Smooth muscle cell (in vitro differentiated cells): ENCODE data around the gene APOC1. TPM values are rescaled to one million over a fixed set of nuclear protein-coding genes. Genes with fewer than 3 reads are reported as not detected.
"Not testable (repeated sequence)": the region's sequence is repeated elsewhere in the genome, so short reads cannot be mapped to it uniquely, and the experiment has no call there.

Experiments used
- DNase-seq: peaks from one replicate; lab custom pipeline; 2025; ENCODE audit not compliant: unreplicated experiment; lab: John Stamatoyannopoulos, UW
- H2AFZ ChIP-seq: fragments of 200-600 bp; sonication (generic); 2 replicates; pipeline ENCODE4 v1.6.0; 2016; ENCODE audit warnings: antibody characterized with exemption, low read depth, mild to moderate bottlenecking
- H3F3A ChIP-seq: fragments of 200-600 bp; sonication (generic); 2 replicates; pipeline ENCODE4 v1.6.0; 2017; ENCODE audit warnings: antibody characterized with exemption, low read depth
- H3K27ac ChIP-seq: fragments of 200-600 bp; sonication (generic); 2 replicates; pipeline ENCODE4 v1.5.1; 2016; ENCODE audit warnings: low read depth, mild to moderate bottlenecking
- H3K27me3 ChIP-seq: fragments of 200-600 bp; sonication (generic); 2 replicates; pipeline ENCODE4 v1.6.1; 2016; ENCODE audit warnings: low read depth, mild to moderate bottlenecking
- H3K36me3 ChIP-seq: fragments of 200-600 bp; sonication (generic); 2 replicates; pipeline ENCODE4 v1.5.1; 2016; ENCODE audit warnings: low read depth
- H3K4me1 ChIP-seq: fragments of 200-600 bp; sonication (generic); 2 replicates; pipeline ENCODE4 v1.5.1; 2016; ENCODE audit warnings: low read depth
- H3K4me2 ChIP-seq: fragments of 200-600 bp; sonication (generic); 2 replicates; pipeline ENCODE4 v1.6.0; 2016; ENCODE audit warnings: mild to moderate bottlenecking
- H3K4me3 ChIP-seq: fragments of 200-600 bp; sonication (generic); 2 replicates; pipeline ENCODE4 v1.5.1; 2016; ENCODE audit warnings: mild to moderate bottlenecking
- H3K79me2 ChIP-seq: fragments of 200-600 bp; sonication (generic); 2 replicates; pipeline ENCODE4 v1.6.0; 2016; ENCODE audit warnings: low read depth, mild to moderate bottlenecking
- H3K9ac ChIP-seq: fragments of 200-600 bp; sonication (generic); 2 replicates; pipeline ENCODE4 v1.6.0; 2016; ENCODE audit warnings: low read depth
- H3K9me3 ChIP-seq: fragments of 200-600 bp; sonication (generic); replicated peaks from 2 replicates; pipeline ENCODE4 v1.5.1; 2016; ENCODE audit warnings: low read depth
- H4K20me1 ChIP-seq: fragments of 200-600 bp; sonication (generic); 2 replicates; pipeline ENCODE4 v1.6.0; 2016; ENCODE audit warnings: low read depth
- CTCF ChIP-seq: fragments of 200-600 bp; sonication (generic); IDR thresholded peaks from 2 replicates; pipeline ENCODE4 v1.5.1; 2017; ENCODE audit warnings: borderline replicate concordance, mild to moderate bottlenecking, antibody characterized with exemption; ENCODE audit not compliant: insufficient read depth, poor library complexity, severe bottlenecking
- WGBS: methylation state at CpG from one replicate; pipeline ENCODE4 v1.1.7; 2016; ENCODE audit warnings: low lambda C conversion rate; 5-methylcytosine and 5-hydroxymethylcytosine counted together
- polyA plus RNA-seq: library from polyadenylated mRNA; unstranded; fragments of >200 nt; fragmentation: Nextera tagmentation; extraction: Ambion mirVana; gene quantifications from 2 replicates; pipeline ENCODE4 v1.2.1, GENCODE V29; 2016
- total RNA-seq: library from RNA; depleted of rRNA; stranded (reverse); fragments of >200 nt; gene quantifications from 2 replicates; pipeline ENCODE4 v1.2.3, GENCODE V29; 2014

The APOC1 gene
- total and polyA plus RNA-seq, 2 experiments from 2014 or later, result 8.0 to 31.5 TPM

DNA sequence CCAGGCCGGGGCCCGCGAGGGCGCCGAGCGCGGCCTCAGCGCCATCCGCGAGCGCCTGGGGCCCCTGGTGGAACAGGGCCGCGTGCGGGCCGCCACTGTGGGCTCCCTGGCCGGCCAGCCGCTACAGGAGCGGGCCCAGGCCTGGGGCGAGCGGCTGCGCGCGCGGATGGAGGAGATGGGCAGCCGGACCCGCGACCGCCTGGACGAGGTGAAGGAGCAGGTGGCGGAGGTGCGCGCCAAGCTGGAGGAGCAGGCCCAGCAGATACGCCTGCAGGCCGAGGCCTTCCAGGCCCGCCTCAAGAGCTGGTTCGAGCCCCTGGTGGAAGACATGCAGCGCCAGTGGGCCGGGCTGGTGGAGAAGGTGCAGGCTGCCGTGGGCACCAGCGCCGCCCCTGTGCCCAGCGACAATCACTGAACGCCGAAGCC, 5.6 kb upstream of the APOC1 start:
- H3K79me2 ChIP-seq, result no peaks in the 10 kb centered on the region
- H3K4me3 ChIP-seq, result no peak overlapping the region
- H3K36me3 ChIP-seq, result no peaks in the 10 kb centered on the region
- TF ChIP-seq CTCF, result no peak
- peaks cover 15% of the 10 kb centered on the region for H3F3A ChIP-seq
- no peak overlapping the region for H3K9ac ChIP-seq
- WGBS, result 98% methylated on average over 33 of the region's 44 CpGs
- no peaks in the 10 kb centered on the region for H3K4me1 ChIP-seq
- H2AFZ ChIP-seq, result no peak overlapping the region
- no peaks in the 10 kb centered on the region for H3K9me3 ChIP-seq
- no peak for DNase-seq
- no peak overlapping the region for H3K4me2 ChIP-seq
- H4K20me1 ChIP-seq, result no peaks in the 10 kb centered on the region
- H3K27ac ChIP-seq, result no peak overlapping the region
- no peaks in the 10 kb centered on the region for H3K27me3 ChIP-seq

- Histone ChIP-seq H3K4me2 (no peak overlapping the region), H3K27ac (peak overlapping the region; percentile 35), H3K9me3 (no peaks in the 10 kb centered on the region), H3F3A (peaks cover 6% of the 10 kb centered on the region), H2AFZ (no peak overlapping the region), H3K4me3 (no peak overlapping the region), H3K79me2 (no peaks in the 10 kb centered on the region), H3K9ac (no peak overlapping the region), H4K20me1 (no peaks in the 10 kb centered on the region), H3K4me1 (no peaks in the 10 kb centered on the region), H3K27me3 (no peaks in the 10 kb centered on the region), H3K36me3 (no peaks in the 10 kb centered on the region)
- WGBS, result 88% methylated on average over 5 of the region's 5 CpGs
- no peak for TF ChIP-seq CTCF
- DNase-seq, result no peak
Measured at GRCh38 chr19:44909775-44910174, 4.6 kb upstream of the APOC1 start.

DNA sequence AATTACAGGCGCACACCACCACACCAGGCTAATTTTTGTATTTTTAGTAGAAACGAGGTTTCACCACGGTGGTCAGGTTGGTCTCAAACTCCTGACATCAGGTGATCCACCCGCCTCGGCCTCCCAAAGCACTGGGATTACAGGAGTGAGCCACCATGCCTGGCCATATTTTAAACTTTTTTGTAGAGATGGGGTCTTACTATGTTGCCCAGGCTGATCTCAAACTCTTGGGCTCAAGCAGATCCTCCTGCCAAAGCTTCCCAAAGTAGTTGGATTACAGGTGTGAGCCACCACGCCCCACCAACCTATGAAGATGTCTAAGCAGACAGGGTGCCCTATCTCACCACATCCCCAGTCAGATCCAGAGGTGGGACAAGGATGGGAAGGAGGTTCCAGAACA, 2.5 kb upstream of the APOC1 start:
- not testable (repeated sequence) for H3K36me3 ChIP-seq, H3K9ac ChIP-seq, H3F3A ChIP-seq, H2AFZ ChIP-seq, DNase-seq, H3K4me2 ChIP-seq, H3K27me3 ChIP-seq, H3K4me1 ChIP-seq, H3K27ac ChIP-seq, H3K79me2 ChIP-seq, H3K9me3 ChIP-seq, H4K20me1 ChIP-seq, H3K4me3 ChIP-seq
- 98% methylated on average over 6 of the region's 6 CpGs for WGBS

- no peaks in the 10 kb centered on the region for H3K27me3 ChIP-seq
- no peak for DNase-seq
- no peak overlapping the region for H3K27ac ChIP-seq
- H3K9ac ChIP-seq, result no peak overlapping the region
- no peaks in the 10 kb centered on the region for H3K79me2 ChIP-seq
- WGBS, result 77% methylated on average over 6 of the region's 6 CpGs
- no peak overlapping the region for H2AFZ ChIP-seq
- no peak overlapping the region for H3K4me2 ChIP-seq
- H3K36me3 ChIP-seq, result no peaks in the 10 kb centered on the region
- no peaks in the 10 kb centered on the region for H4K20me1 ChIP-seq
- no peak for TF ChIP-seq CTCF
- H3K4me1 ChIP-seq, result no peaks in the 10 kb centered on the region
- H3K9me3 ChIP-seq, result no peaks in the 10 kb centered on the region
- H3K4me3 ChIP-seq, result no peak overlapping the region
- peaks cover 5% of the 10 kb centered on the region for H3F3A ChIP-seq
Measured at GRCh38 chr19:44912854-44913253, 1.6 kb upstream of the APOC1 start.

GRCh38 chr19:44913512-44914432, 636 bp upstream of the APOC1 start:
- H3K4me3 ChIP-seq, result peak overlapping the region; percentile 69
- H3F3A ChIP-seq, H3K79me2 ChIP-seq, H3K9ac ChIP-seq, H3K27ac ChIP-seq, H3K9me3 ChIP-seq, H3K36me3 ChIP-seq, H2AFZ ChIP-seq, DNase-seq, H3K27me3 ChIP-seq, H3K4me1 ChIP-seq, H4K20me1 ChIP-seq: not testable (repeated sequence)
- H3K4me2 ChIP-seq, result peak overlapping the region; percentile 93
- WGBS, result 55% methylated on average over 23 of the region's 23 CpGs
